CD4-positive, alpha-beta memory T cell (primary cell): Measurements from ENCODE around the gene CAP2. TPM values are rescaled to one million over a fixed set of nuclear protein-coding genes. Genes with fewer than 3 reads are reported as not detected.
"Not testable (repeated sequence)": the region's sequence is repeated elsewhere in the genome, so short reads cannot be mapped to it uniquely, and the experiment has no call there.

Source experiments
- CTCF ChIA-PET: fragments of 350-600 bp; sonication (Branson Sonifier 250); formaldehyde crosslinking; loops from one replicate; lab custom pipeline; 2021; ENCODE audit warnings: inconsistent platforms; ENCODE audit not compliant: partially characterized antibody; lab: Charles Lee
- POLR2A ChIA-PET: fragments of 350-600 bp; sonication (Branson Sonifier 250); formaldehyde crosslinking; loops from one replicate; lab custom pipeline; 2021; ENCODE audit not compliant: partially characterized antibody; lab: Charles Lee
- DNase-seq, 5 donors: peaks; one replicate each; pipeline versions ENCODE4 v3.0.0 to v3.0.0-alpha.2; 2020 to 2022; ENCODE audit warnings: mixed read lengths in 1 of 5
- H3K27ac ChIP-seq: one replicate; pipeline ENCODE4 v1.7.0; 2013; ENCODE audit warnings: low read depth, low read length
- H3K27me3 ChIP-seq: 2 replicates; pipeline ENCODE4 v1.7.0; 2013; ENCODE audit warnings: mild to moderate bottlenecking, low read length, moderate library complexity; ENCODE audit not compliant: insufficient read depth
- H3K36me3 ChIP-seq: 2 replicates; pipeline ENCODE4 v1.7.0; 2013; ENCODE audit warnings: mild to moderate bottlenecking, low read length, moderate library complexity; ENCODE audit not compliant: insufficient read depth
- H3K4me1 ChIP-seq: 2 replicates; pipeline ENCODE4 v1.7.0; 2013; ENCODE audit warnings: mild to moderate bottlenecking, low read length, moderate library complexity; ENCODE audit not compliant: insufficient read depth
- H3K4me3 ChIP-seq, 2 donors: one replicate each; pipeline ENCODE4 v1.7.0; 2013; ENCODE audit warnings: low read length in 2 of 2, mild to moderate bottlenecking in 1 of 2
- H3K9me3 ChIP-seq, 2 donors: one replicate each; pipeline ENCODE4 v1.7.0; 2013; ENCODE audit warnings: low read length in 2 of 2, control low read depth in 1 of 2; ENCODE audit not compliant: control insufficient read depth in 1 of 2
- H3K27ac Mint-ChIP-seq, 7 donors: one replicate each; pipeline ENCODE4 v1.8.0; 2020 to 2021; ENCODE audit warnings: mixed read lengths in 7 of 7, mild to moderate bottlenecking in 6 of 7, inconsistent platforms in 3 of 7, moderate library complexity in 3 of 7
- H3K27me3 Mint-ChIP-seq, 2 donors: one replicate each; pipeline ENCODE4 v1.8.0; 2020 to 2021; ENCODE audit warnings: mixed read lengths in 2 of 2
- H3K36me3 Mint-ChIP-seq, 2 donors: one replicate each; pipeline ENCODE4 v1.8.0; 2020 to 2021; ENCODE audit warnings: mixed read lengths in 2 of 2, inconsistent platforms in 1 of 2, mild to moderate bottlenecking in 1 of 2
- H3K4me1 Mint-ChIP-seq, 4 donors: one replicate each; pipeline ENCODE4 v1.8.0; 2020 to 2021; ENCODE audit warnings: mixed read lengths in 4 of 4, mild to moderate bottlenecking in 1 of 4
- H3K4me3 Mint-ChIP-seq, 8 donors: one replicate each; pipeline ENCODE4 v1.8.0; 2020 to 2021; ENCODE audit warnings: mixed read lengths in 8 of 8, mild to moderate bottlenecking in 7 of 8, moderate library complexity in 6 of 8, inconsistent platforms in 3 of 8
- H3K9me3 Mint-ChIP-seq, 8 donors: one replicate each; pipeline ENCODE4 v1.8.0; 2020 to 2021; ENCODE audit warnings: mixed read lengths in 8 of 8, mild to moderate bottlenecking in 5 of 8, inconsistent platforms in 3 of 8, moderate library complexity in 1 of 8
- intact Hi-C: fragments of 100-400 bp; cut with micrococcal nuclease; formaldehyde crosslinking; loops from one replicate; pipeline ENCODE4 v1.15.1; 2023
- polyA plus RNA-seq, 2 donors: library from polyadenylated mRNA; unstranded; fragments of 300-500 nt; fragmentation: Illumina TruSeq; gene quantifications; one replicate each; pipeline ENCODE4 v1.2.3, GENCODE V29; 2021
- total RNA-seq, 2 experiments: library from RNA; stranded (reverse); gene quantifications; one replicate each; pipeline ENCODE4 v1.2.3, GENCODE V29; 2021

CAP2 gene
- total and polyA plus RNA-seq, 4 experiments from 2014 or later: not detected

GRCh38 chr6:17396256-17396655 is 2.9 kb downstream of the CAP2 start:
- no peak overlapping the region for H3K4me3 Mint-ChIP-seq
- peaks cover 1 to 10% (median 4%) of the 10 kb centered on the region in 4 donors for H3K4me1 Mint-ChIP-seq
- CTCF ChIA-PET: no interaction called here
- H3K27me3 Mint-ChIP-seq: peaks cover 40 to 43% of the 10 kb centered on the region in 2 donors
- peaks cover 0 to 14% (median 0%) of the 10 kb centered on the region in 8 donors for H3K9me3 Mint-ChIP-seq
- Histone ChIP-seq H3K9me3 (no peaks in the 10 kb centered on the region), H3K36me3 (no peaks in the 10 kb centered on the region), H3K27ac (no peak overlapping the region), H3K4me3 (no peak overlapping the region), H3K4me1 (no peaks in the 10 kb centered on the region), H3K27me3 (peaks cover 10% of the 10 kb centered on the region)
- no peak for DNase-seq
- no peaks in the 10 kb centered on the region for H3K36me3 Mint-ChIP-seq
- H3K27ac Mint-ChIP-seq: no peak overlapping the region
- POLR2A ChIA-PET: no interaction called here
- intact Hi-C loops: no loop called here

DNA sequence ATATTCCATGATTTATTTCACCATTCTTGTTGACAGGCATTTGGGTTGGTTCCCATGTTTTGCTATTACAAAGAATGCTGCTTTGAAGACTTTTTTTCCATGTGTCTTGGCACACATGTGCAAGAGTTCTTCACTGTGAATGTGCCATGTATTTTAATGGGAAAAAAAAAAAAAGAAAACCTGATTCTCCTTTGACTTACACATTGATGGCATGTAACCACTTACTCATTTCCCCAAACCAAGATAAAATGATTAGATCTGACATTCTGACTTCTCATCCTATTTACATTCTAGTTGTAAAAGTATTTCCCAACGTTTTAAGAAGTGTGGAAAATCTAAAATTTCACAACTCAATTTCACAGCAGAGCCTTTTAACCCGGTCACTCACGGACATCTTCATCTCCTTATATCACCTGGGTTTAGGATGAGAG is 4.4 kb downstream of the CAP2 start:
- peaks cover 26 to 33% of the 10 kb centered on the region in 2 donors for H3K27me3 Mint-ChIP-seq
- peaks cover 3% of the 10 kb centered on the region for H3K27me3 ChIP-seq
- H3K9me3 ChIP-seq: no peaks in the 10 kb centered on the region
- H3K27ac Mint-ChIP-seq: no peak overlapping the region
- H3K36me3 ChIP-seq: no peaks in the 10 kb centered on the region
- peaks cover 0 to 14% (median 0%) of the 10 kb centered on the region in 8 donors for H3K9me3 Mint-ChIP-seq
- no peak for DNase-seq
- H3K4me1 ChIP-seq: no peaks in the 10 kb centered on the region
- no peak overlapping the region for H3K27ac ChIP-seq
- H3K36me3 Mint-ChIP-seq: no peaks in the 10 kb centered on the region
- no peak overlapping the region for H3K4me3 Mint-ChIP-seq
- H3K4me3 ChIP-seq: no peak overlapping the region
- peaks cover 1 to 10% (median 4%) of the 10 kb centered on the region in 4 donors for H3K4me1 Mint-ChIP-seq
- ChIA-PET POLR2A (no interaction called here), CTCF (no interaction called here)
- intact Hi-C loops: no loop called here

DNA sequence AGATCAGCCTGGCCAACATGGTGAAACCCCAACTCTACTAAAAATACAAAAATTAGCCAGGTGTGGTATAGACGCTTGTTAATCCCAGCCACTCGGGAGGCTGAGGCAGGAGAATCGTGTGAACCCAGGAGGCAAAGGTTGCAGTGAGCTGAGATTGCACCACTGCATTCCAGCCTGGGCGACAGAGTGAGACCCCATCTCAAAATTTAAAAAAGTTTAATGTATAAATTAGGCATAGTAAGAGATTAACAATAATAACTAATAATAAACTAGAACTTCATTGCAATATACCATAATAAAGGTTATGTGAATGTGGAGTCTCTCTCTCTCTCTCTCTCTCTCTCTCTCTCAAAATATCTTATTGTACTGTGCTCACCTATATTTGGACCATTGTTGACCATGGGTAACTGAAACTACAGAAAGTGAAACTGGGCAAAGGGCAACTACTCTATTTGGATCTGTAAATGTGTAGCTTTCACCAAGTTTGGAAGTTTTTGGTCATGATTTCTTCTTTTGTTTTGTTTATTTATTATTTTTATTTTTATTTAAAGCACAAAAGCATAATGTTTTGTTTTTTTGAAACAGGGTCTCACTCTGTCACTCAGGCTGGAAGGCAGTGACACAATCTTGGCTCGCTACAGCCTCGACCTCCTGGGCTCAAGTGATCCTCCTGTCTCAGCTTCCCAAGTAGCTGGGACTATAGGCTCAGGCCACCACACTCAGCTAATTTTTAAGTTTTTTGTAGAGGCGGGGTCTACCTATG is 12.0 kb downstream of the CAP2 start:
- POLR2A ChIA-PET, H3K9me3 ChIP-seq, H3K4me1 ChIP-seq: not testable (repeated sequence)

DNA sequence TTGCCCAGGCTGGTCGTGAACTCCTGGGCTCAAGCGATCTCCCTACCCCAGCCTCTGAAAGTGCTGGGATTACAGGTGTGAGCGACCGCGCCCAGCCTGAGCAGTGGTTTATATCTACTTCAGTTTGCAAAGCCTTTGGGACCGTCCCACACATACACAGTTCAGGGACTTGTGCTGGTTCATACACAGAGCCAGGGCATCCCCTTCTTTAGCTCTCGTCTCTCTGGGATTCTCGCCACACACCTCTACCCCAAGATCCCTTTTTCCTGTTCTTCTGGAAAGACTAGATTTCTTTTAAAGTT is 12.5 kb downstream of the CAP2 start:
- no peaks in the 10 kb centered on the region for H3K36me3 ChIP-seq
- ChIA-PET POLR2A (no interaction called here), CTCF (no interaction called here)
- no peaks in the 10 kb centered on the region for H3K27me3 ChIP-seq
- DNase-seq: no peak
- H3K4me1 ChIP-seq: no peaks in the 10 kb centered on the region
- peaks cover 3 to 4% of the 10 kb centered on the region in 2 donors for H3K27me3 Mint-ChIP-seq
- no peak overlapping the region for H3K4me3 ChIP-seq
- no peak overlapping the region for H3K4me3 Mint-ChIP-seq
- H3K4me1 Mint-ChIP-seq: no peaks in the 10 kb centered on the region
- no peak overlapping the region for H3K27ac Mint-ChIP-seq
- no peak overlapping the region for H3K27ac ChIP-seq
- intact Hi-C loops: no loop called here
- no peaks in the 10 kb centered on the region for H3K9me3 ChIP-seq
- H3K36me3 Mint-ChIP-seq: no peaks in the 10 kb centered on the region
- peaks cover 0 to 11% (median 3%) of the 10 kb centered on the region in 8 donors for H3K9me3 Mint-ChIP-seq

More for the DNA sequence above, 12.0 kb downstream of the CAP2 start:
- H3K27ac ChIP-seq, intact Hi-C loops, H3K4me1 Mint-ChIP-seq, H3K4me3 Mint-ChIP-seq, H3K27me3 ChIP-seq, DNase-seq, H3K36me3 ChIP-seq, H3K36me3 Mint-ChIP-seq, CTCF ChIA-PET, H3K27me3 Mint-ChIP-seq, H3K4me3 ChIP-seq, H3K27ac Mint-ChIP-seq: not testable (repeated sequence)
- peaks cover 0 to 11% (median 2%) of the 10 kb centered on the region in 8 donors for H3K9me3 Mint-ChIP-seq

GRCh38 chr6:17408081-17408480 is 14.7 kb downstream of the CAP2 start:
- no peaks in the 10 kb centered on the region for H3K36me3 Mint-ChIP-seq
- CTCF ChIA-PET: no interaction called here
- intact Hi-C loops: no loop called here
- H3K27ac ChIP-seq: no peak overlapping the region
- no peak for DNase-seq
- no peaks in the 10 kb centered on the region for H3K27me3 ChIP-seq
- POLR2A ChIA-PET: no interaction called here
- H3K4me1 Mint-ChIP-seq: no peaks in the 10 kb centered on the region
- no peaks in the 10 kb centered on the region for H3K36me3 ChIP-seq
- no peak overlapping the region for H3K27ac Mint-ChIP-seq
- H3K27me3 Mint-ChIP-seq: peaks cover 3 to 4% of the 10 kb centered on the region in 2 donors
- H3K4me1 ChIP-seq: no peaks in the 10 kb centered on the region
- H3K9me3 ChIP-seq: no peaks in the 10 kb centered on the region
- H3K4me3 ChIP-seq: no peak overlapping the region
- H3K9me3 Mint-ChIP-seq: peaks cover 2 to 15% (median 4%) of the 10 kb centered on the region in 8 donors
- H3K4me3 Mint-ChIP-seq: no peak overlapping the region

DNA sequence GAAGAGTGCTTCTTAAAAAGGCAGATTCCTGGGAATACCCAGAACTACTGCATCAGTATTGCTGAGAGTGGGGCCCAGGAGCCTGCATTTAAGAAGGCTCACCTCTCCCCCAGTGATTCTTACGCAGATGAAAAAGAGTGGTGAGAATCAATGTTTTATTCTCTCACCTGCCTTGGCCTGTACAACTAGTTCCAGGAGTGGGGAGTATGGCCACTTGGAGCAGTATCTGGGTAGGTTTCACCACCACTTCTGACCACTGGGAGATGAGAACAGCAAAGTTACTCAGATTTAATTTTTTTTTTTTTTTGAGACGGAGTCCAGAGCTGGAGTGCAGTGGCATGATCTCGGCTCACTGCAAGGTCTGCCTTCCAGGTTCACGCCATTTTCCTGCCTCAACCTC is 16.9 kb downstream of the CAP2 start:
- no peaks in the 10 kb centered on the region for H3K27me3 ChIP-seq
- peaks cover 2 to 15% (median 7%) of the 10 kb centered on the region in 8 donors for H3K9me3 Mint-ChIP-seq
- no peaks in the 10 kb centered on the region for H3K36me3 ChIP-seq
- intact Hi-C loops: no loop called here
- H3K4me1 ChIP-seq: no peaks in the 10 kb centered on the region
- H3K4me3 Mint-ChIP-seq: no peak overlapping the region
- H3K27me3 Mint-ChIP-seq: peaks cover 3 to 4% of the 10 kb centered on the region in 2 donors
- no peaks in the 10 kb centered on the region for H3K36me3 Mint-ChIP-seq
- no peaks in the 10 kb centered on the region for H3K9me3 ChIP-seq
- no peaks in the 10 kb centered on the region for H3K4me1 Mint-ChIP-seq
- DNase-seq: no peak
- ChIA-PET POLR2A (no interaction called here), CTCF (no interaction called here)
- H3K27ac Mint-ChIP-seq: no peak overlapping the region
- H3K4me3 ChIP-seq: no peak overlapping the region
- H3K27ac ChIP-seq: no peak overlapping the region

- Histone ChIP-seq H3K4me1 (no peaks in the 10 kb centered on the region), H3K36me3 (no peaks in the 10 kb centered on the region), H3K27ac (no peak overlapping the region), H3K27me3 (no peaks in the 10 kb centered on the region), H3K4me3 (no peak overlapping the region), H3K9me3 (no peaks in the 10 kb centered on the region)
- peaks cover 0 to 13% (median 6%) of the 10 kb centered on the region in 8 donors for H3K9me3 Mint-ChIP-seq
- POLR2A ChIA-PET: interaction anchor here (0.6 kb wide), 1 partner anchor 74 kb away, joined by 3 read pairs; no protein-coding TSS in a partner anchor
- CTCF ChIA-PET: no interaction called here
- no peak overlapping the region for H3K4me3 Mint-ChIP-seq
- intact Hi-C loops: no loop called here
- H3K36me3 Mint-ChIP-seq: no peaks in the 10 kb centered on the region
- DNase-seq: no peak
- peaks cover 0 to 4% of the 10 kb centered on the region in 2 donors for H3K27me3 Mint-ChIP-seq
- no peak overlapping the region for H3K27ac Mint-ChIP-seq
- H3K4me1 Mint-ChIP-seq: no peaks in the 10 kb centered on the region
Measured at GRCh38 chr6:17413313-17413750, 19.9 kb downstream of the CAP2 start.
